Upper lobe of left lung (tissue), 6 donors: ENCODE data around the gene LPIN1. TPM values are rescaled to one million over a fixed set of nuclear protein-coding genes. Genes with fewer than 3 reads are reported as not detected.
"Not testable (repeated sequence)": the region's sequence is repeated elsewhere in the genome, so short reads cannot be mapped to it uniquely, and the experiment has no call there.

ENCODE experiments used
- ATAC-seq, 2 donors: fragments of 200-7000 bp; cut with Tn5 transposase; one replicate each; pipeline ENCODE4 v1.9.1; 2022; ENCODE audit warnings: mild to moderate bottlenecking in 2 of 2, moderate library complexity in 2 of 2; ENCODE audit not compliant: low FRiP score in 2 of 2
- DNase-seq, 2 donors: peaks; one replicate each; pipeline ENCODE4 v3.0.0-alpha.2; 2019 to 2020
- H3K27ac ChIP-seq, 4 donors: fragments of 200-600 bp; sonication (generic); one replicate each; pipeline ENCODE4 v1.5.1; 2016 to 2019
- H3K27me3 ChIP-seq, 4 donors: fragments of 200-600 bp; sonication (generic); one replicate each; pipeline ENCODE4 v1.5.1; 2017 to 2019
- H3K36me3 ChIP-seq, 4 donors: fragments of 200-600 bp; sonication (generic); one replicate each; pipeline ENCODE4 v1.5.1; 2016 to 2019
- H3K4me1 ChIP-seq, 4 donors: fragments of 200-600 bp; sonication (generic); one replicate each; pipeline ENCODE4 v1.5.1; 2018 to 2019
- H3K4me3 ChIP-seq, 4 donors: fragments of 200-600 bp; sonication (generic); one replicate each; pipeline ENCODE4 v1.5.1; 2017 to 2019; ENCODE audit warnings: mild to moderate bottlenecking in 2 of 4, moderate library complexity in 1 of 4
- H3K9me3 ChIP-seq, 4 donors: fragments of 200-600 bp; sonication (generic); one replicate each; pipeline ENCODE4 v1.5.1; 2018 to 2019
- EP300 ChIP-seq, 4 donors: sonication (generic); formaldehyde crosslinking; IDR thresholded peaks; one replicate each; pipeline ENCODE4 v1.5.1; 2017; ENCODE audit warnings: antibody characterized with exemption in 4 of 4, control low read depth in 2 of 4
- POLR2A ChIP-seq, 4 donors: fragments of 450-650 bp; IDR thresholded peaks; one replicate each; pipeline ENCODE4 v1.5.1; 2016 to 2017; ENCODE audit warnings: antibody characterized with exemption in 4 of 4, mild to moderate bottlenecking in 2 of 4
- POLR2AphosphoS5 ChIP-seq, 2 donors: sonication (generic); formaldehyde crosslinking; IDR thresholded peaks; one replicate each; pipeline ENCODE4 v1.5.1; 2017; ENCODE audit warnings: antibody characterized with exemption in 2 of 2
- WGBS, 2 donors: methylation state at CpG; one replicate each; pipeline ENCODE4 v1.1.5; 2017 to 2018; 5-methylcytosine and 5-hydroxymethylcytosine counted together
- total RNA-seq, 6 donors: library from RNA; depleted of rRNA in 4 of 6; stranded (reverse); fragments of >200 nt in 4 of 6; gene quantifications; one replicate each; pipeline versions ENCODE4 v1.1.0 to v1.2.1, GENCODE V29; 2016 to 2021
- TF ChIP-seq, protein P1 (sequence below), 6 experiments: fragments of 450-650 bp in 4 of 6; fragments of 200-600 bp in 2 of 6; sonication (generic) in 2 of 6; IDR thresholded peaks; one replicate each; pipeline ENCODE4 v1.5.1; 2016 to 2019; ENCODE audit warnings: antibody characterized with exemption in 6 of 6
- donor health status: DM: no; HTN: no; CAD: no; lungs with moderate emphysema.
- donor health status: DM: no; HTN: yes; CAD: no; lungs with severe emphysema.

LPIN1 gene
- total RNA-seq, 6 donors from 2014 or later: 45.9 to 87.0 (median 54.2) TPM

- peaks cover 0 to under 1% (median 0%) of the 10 kb centered on the region in 4 donors for H3K9me3 ChIP-seq
- no peaks in the 10 kb centered on the region for H3K27me3 ChIP-seq
- H3K27ac ChIP-seq: no peak overlapping the region
- no peak for TF ChIP-seq EP300 (IDR thresholded peaks at IDR 0.05)
- TF ChIP-seq POLR2A (IDR thresholded peaks at IDR 0.05): no peak
- TF ChIP-seq, protein P1, sequence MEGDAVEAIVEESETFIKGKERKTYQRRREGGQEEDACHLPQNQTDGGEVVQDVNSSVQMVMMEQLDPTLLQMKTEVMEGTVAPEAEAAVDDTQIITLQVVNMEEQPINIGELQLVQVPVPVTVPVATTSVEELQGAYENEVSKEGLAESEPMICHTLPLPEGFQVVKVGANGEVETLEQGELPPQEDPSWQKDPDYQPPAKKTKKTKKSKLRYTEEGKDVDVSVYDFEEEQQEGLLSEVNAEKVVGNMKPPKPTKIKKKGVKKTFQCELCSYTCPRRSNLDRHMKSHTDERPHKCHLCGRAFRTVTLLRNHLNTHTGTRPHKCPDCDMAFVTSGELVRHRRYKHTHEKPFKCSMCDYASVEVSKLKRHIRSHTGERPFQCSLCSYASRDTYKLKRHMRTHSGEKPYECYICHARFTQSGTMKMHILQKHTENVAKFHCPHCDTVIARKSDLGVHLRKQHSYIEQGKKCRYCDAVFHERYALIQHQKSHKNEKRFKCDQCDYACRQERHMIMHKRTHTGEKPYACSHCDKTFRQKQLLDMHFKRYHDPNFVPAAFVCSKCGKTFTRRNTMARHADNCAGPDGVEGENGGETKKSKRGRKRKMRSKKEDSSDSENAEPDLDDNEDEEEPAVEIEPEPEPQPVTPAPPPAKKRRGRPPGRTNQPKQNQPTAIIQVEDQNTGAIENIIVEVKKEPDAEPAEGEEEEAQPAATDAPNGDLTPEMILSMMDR (IDR thresholded peaks at IDR 0.05): no peak
- no peak for TF ChIP-seq POLR2AphosphoS5 (IDR thresholded peaks at IDR 0.05)
- no peak overlapping the region for H3K4me3 ChIP-seq
- ATAC-seq (no peak), DNase-seq (no peak)
- no peaks in the 10 kb centered on the region for H3K36me3 ChIP-seq
- WGBS, 2 donors: 29 to 34% methylated on average over 4 of the region's 4 CpGs
- no peaks in the 10 kb centered on the region for H3K4me1 ChIP-seq
Measured at GRCh38 chr2:11839916-11840315, 93.5 kb downstream of the LPIN1 start.

DNA sequence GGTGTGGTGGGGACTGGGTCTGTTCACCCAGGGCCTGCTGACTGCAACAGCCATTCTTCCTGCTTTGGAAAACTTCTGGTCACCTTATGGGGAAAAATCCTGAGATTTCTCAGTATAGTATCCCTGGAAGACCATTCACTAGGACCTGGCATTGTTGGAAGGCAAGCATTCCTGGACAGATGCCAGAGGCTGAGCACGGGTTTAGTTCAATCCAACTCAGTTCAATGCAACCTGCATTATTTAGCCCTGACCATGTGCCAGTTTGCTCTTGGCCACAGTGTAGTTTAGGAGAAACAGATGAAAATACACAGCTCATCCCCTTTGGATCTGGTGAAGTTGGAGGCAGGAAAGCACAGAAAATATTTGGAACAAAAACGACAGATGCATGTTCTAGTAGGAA lies 95.9 kb downstream of the LPIN1 start:
- 51 to 60% methylated on average over 2 of the region's 2 CpGs for WGBS, 2 donors
- Histone ChIP-seq H3K27ac (no peak overlapping the region), H3K4me1 (no peaks in the 10 kb centered on the region), H3K4me3 (no peak overlapping the region), H3K36me3 (no peaks in the 10 kb centered on the region), H3K9me3 (peaks cover 0 to 5% (median 0%) of the 10 kb centered on the region in 4 donors), H3K27me3 (no peaks in the 10 kb centered on the region)
- TF ChIP-seq EP300 (IDR thresholded peaks at IDR 0.05): no peak
- TF ChIP-seq, protein P1 (IDR thresholded peaks at IDR 0.05): no peak
- DNase-seq: no peak
- no peak for ATAC-seq

GRCh38 chr2:11844798-11845197 lies 98.4 kb downstream of the LPIN1 start:
- not testable (repeated sequence) for H3K4me1 ChIP-seq, DNase-seq, H3K36me3 ChIP-seq, H3K27ac ChIP-seq, H3K4me3 ChIP-seq, H3K27me3 ChIP-seq, ATAC-seq
- peaks cover 0 to 11% (median 0%) of the 10 kb centered on the region in 4 donors for H3K9me3 ChIP-seq
- WGBS, 2 donors: 82 to 100% methylated on average over 1 of the region's 1 CpG

- not testable (repeated sequence) for ATAC-seq, DNase-seq, H3K4me1 ChIP-seq, H3K36me3 ChIP-seq, H3K4me3 ChIP-seq, H3K27ac ChIP-seq, H3K27me3 ChIP-seq
- peaks cover 0 to 11% (median 0%) of the 10 kb centered on the region in 4 donors for H3K9me3 ChIP-seq
- 82 to 90% methylated on average over 2 of the region's 2 CpGs for WGBS, 2 donors
Measured at GRCh38 chr2:11847935-11848334, 101.5 kb downstream of the LPIN1 start.

DNA sequence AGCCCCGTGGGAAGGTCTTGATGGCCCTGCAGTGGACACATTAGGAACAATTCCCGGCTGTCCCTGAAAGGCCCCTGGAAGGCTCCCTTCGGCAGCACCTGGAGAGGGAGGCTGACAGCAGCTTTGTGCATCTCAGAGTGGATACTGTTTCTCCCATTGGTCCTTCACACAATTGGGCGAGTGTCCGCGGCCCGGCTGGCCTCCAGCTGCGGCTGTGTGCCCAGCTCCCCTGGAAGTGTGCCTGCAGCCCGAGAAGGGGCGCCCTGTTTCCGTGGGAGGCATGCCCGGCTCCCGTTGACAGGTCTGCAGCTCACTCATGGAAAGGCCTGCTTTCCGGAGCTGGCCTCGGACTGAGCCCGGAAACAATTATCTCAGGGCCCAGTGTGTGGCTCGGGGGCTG lies 103.7 kb downstream of the LPIN1 start:
- WGBS, 2 donors: 50 to 88% methylated on average over 2 to 17 of the region's 17 CpGs

More for the DNA sequence above, 103.7 kb downstream of the LPIN1 start:
- no peaks in the 10 kb centered on the region for H3K4me1 ChIP-seq
- DNase-seq (peak in 1 of 2 donors; percentile 81), ATAC-seq (peak in 1 of 2 donors; percentile 49)
- no peak overlapping the region for H3K27ac ChIP-seq
- H3K27me3 ChIP-seq: no peaks in the 10 kb centered on the region
- TF ChIP-seq POLR2AphosphoS5 (IDR thresholded peaks at IDR 0.05): no peak
- TF ChIP-seq POLR2A (IDR thresholded peaks at IDR 0.05): no peak
- TF ChIP-seq, protein P1 (IDR thresholded peaks at IDR 0.05): no peak
- no peak for TF ChIP-seq EP300 (IDR thresholded peaks at IDR 0.05)
- no peaks in the 10 kb centered on the region for H3K36me3 ChIP-seq
- no peak overlapping the region for H3K4me3 ChIP-seq
- peaks cover 0 to 11% (median 0%) of the 10 kb centered on the region in 4 donors for H3K9me3 ChIP-seq
